ENCODE results near the gene RTL10. TPM values are rescaled to one million over a fixed set of nuclear protein-coding genes. Genes with fewer than 3 reads are reported as not detected.

Gene RTL10
- total RNA-seq, 1 donor from 2014 or later: 29.2 TPM

DNA sequence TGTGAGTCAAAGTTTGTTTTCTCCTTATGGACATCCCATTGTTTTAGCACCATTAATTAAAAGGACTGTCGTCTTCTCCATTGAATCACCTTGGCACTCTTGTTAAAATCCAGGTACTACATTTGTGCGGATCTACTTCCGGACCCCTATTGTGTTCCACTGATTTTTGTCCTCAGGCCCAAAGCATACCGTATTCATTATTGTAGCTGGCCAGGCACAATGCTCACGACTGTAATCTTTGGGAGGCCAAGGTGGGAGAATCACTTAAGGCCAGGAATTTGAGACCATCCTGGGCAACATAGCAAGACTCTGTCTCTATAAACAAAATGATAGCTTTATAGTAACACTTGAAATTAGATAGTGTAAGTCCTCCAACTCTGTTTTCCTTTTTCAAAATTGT, 8.9 kb upstream of the RTL10 start:
- DNase-seq (ENCODE audit: low read depth, low spot score): no peak

DNA sequence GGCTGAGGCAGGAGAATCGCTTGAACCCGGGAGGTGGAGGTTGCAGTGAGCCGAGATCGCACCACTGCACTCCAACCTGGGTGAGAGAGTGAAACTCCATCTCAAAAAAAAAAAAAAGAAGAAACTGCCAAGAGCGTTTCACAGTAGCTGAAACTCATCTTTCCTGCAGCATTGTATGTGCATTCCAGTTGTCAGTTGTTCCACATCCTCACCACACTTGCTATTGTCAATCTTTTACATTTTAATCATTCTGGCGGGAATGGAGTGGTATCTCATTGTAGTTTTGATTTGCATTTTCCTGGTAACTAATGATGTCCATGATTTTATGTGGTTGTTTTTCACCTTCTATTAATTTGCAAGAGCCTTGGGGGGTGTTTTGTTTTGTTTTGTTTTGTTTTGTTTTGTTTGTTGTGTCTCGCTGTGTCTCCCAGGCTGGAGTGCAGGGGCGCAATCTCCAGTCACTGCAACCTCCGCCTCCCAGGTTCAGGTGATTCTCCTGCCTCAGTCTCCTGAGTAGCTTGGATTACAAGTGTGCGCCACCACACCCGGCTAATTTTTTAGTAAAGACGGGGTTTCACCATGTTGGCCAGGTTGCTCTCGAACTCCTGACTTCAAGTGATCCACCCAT, 8.1 kb upstream of the RTL10 start:
- DNase-seq (ENCODE audit: low read depth, low spot score): no peak

- no peak for DNase-seq (ENCODE audit: low read depth, low spot score)
These were observed 5.3 kb upstream of the RTL10 start for GRCh38 chr22:19859861-19860510.

DNA sequence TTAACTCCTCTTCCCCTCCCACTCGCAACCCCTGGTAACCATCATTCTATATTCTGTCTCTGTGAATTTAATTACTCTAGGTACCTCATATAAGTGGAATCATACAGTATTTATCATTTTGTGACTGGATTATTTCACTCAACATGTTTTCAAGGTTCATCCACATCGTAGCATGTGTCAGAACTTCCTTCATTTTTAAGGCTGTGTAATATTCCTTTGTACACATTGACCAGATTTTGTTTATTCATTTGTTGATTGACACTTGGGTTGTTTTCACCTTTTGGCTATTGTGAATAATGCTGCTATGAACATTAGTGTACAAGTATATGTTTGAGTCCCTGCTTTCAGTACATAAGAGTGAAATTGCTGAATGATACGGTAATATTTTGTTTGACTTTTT, 2.7 kb upstream of the RTL10 start:
- no peak for DNase-seq (ENCODE audit: low read depth, low spot score)

DNA sequence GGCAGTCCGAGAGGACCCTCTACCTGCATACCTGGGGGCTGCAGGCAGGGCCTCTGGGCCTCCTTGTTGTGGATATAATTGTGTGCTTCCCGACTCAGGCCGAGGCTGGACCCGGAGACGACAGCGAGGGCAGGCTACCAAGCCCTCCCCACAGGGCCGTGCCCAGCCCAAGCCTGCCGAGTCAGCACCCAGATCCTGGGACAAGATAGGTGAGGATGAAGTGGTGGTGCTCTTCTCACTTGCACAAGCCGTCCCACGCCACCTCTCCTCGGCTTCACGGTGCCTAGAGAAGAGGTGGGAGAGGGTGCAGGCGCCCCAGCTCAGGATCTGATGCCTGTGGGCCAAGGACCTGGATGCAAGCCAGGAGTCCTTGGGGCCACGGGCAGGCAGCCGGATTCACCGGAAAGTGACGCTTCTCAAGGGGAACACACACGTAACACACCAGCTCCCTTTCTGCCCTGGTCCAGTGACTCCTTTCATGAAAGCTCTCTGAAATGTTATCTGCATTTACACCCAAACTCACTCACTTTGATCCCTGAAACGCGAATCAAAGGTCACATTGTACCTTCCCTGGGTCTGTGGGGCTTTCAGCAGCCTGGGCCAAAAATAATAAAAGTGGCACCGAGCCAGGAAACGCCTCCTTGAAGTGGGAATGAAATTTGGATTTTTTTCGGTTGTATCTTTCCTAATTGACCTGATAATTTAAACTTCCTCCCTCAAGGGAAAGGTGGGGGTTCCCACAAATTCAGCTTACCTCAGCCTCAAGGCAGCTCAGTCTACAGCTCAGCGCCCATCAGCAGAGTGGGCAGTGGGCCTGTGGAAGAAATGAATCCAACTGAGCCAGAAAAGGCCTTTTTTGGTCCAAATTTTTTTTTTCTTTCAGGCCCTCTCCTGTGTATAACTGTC, 1.1 kb upstream of the RTL10 start:
- no peak for DNase-seq (ENCODE audit: low read depth, low spot score)

GRCh38 chr22:19853879-19854777, 546 bp downstream of the RTL10 start:
- no peak for DNase-seq (ENCODE audit: low read depth, low spot score)

GRCh38 chr22:19853058-19853878, 1.4 kb downstream of the RTL10 start:
- DNase-seq (ENCODE audit: low read depth, low spot score): no peak

- DNase-seq (ENCODE audit: low read depth, low spot score): no peak
These were observed 2.4 kb downstream of the RTL10 start for GRCh38 chr22:19852177-19852781.

- no peak for DNase-seq (ENCODE audit: low read depth, low spot score)
These were observed 3.1 kb downstream of the RTL10 start for GRCh38 chr22:19851291-19852176.

DNA sequence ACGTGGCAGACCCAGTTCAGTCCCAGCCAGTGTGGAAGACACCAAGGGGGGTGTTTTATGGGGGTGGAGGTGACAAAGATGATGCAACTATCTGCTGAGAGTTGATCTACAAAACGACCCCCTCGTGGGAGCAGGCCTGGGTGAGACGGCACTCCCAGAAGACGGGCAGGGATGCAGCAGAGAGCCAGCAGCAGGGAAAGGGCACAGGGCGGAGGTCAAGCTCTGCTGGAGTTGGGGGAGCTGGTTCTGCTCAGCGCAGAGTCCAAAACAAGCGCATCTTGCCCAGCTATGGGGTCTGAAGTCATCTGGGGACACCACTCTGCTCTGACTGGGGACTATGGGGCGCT, 3.9 kb downstream of the RTL10 start:
- no peak for DNase-seq (ENCODE audit: low read depth, low spot score)

- DNase-seq (ENCODE audit: low read depth, low spot score): no peak
These were observed 4.6 kb downstream of the RTL10 start for GRCh38 chr22:19849835-19850762.

DNA sequence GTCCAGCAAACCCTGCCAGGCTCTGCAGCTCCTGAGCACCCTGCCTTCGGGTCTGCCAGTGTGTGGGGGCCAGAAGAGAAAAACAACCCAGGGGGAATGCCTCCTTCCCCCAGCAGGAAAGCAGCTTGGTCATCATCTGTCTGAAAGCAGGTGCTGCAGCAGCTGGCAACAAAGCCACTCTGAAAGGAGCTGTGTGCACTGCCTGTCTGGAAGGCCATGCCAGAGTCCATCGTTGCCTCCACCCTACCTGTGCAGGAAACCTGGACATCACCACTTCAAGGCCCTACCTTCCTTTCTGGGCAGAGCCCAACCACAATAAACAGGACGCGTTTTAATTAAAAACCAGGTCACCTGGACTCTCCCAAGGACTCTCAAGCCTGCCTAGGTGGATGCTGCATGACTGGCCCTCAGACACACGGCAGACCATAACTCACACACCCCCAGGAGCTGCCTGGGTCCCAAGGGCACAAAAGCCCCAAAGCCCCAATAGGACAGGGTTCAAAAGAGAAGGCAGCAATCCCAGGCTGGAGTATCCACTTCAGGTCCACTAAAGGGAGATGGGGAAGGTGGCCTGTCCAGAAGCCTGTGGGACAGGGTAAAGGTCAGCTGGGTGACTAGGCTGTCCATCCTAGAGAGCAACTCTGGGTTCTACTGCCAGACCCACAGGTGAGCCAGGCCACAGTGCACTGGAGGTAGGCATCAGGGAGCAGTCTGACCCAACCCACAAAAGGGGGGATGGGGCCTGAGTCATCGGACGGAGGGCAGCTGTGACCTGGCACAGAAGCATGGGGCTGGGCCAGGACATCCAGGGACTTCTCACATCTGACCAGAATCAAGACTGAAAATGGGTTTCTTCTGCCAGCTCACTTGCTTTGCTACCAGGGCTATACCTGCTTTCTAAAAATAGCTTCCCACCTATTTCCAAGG, 6.1 kb downstream of the RTL10 start:
- no peak for DNase-seq (ENCODE audit: low read depth, low spot score)

DNA sequence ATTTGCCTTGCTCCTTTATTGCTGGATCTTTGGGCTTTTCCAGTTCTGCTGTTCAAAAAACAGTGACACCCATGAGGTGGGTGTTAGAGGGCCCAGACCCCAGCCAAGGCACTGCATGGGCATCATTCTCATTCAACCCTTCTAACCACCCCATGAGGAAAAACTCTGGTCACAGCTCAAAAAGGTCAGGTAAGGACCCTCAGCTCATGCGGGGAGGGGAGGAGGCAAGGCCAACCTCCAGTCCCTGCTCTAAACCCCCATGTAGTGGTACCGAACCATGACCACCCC, 7.4 kb downstream of the RTL10 start:
- DNase-seq (ENCODE audit: low read depth, low spot score): no peak

DNA sequence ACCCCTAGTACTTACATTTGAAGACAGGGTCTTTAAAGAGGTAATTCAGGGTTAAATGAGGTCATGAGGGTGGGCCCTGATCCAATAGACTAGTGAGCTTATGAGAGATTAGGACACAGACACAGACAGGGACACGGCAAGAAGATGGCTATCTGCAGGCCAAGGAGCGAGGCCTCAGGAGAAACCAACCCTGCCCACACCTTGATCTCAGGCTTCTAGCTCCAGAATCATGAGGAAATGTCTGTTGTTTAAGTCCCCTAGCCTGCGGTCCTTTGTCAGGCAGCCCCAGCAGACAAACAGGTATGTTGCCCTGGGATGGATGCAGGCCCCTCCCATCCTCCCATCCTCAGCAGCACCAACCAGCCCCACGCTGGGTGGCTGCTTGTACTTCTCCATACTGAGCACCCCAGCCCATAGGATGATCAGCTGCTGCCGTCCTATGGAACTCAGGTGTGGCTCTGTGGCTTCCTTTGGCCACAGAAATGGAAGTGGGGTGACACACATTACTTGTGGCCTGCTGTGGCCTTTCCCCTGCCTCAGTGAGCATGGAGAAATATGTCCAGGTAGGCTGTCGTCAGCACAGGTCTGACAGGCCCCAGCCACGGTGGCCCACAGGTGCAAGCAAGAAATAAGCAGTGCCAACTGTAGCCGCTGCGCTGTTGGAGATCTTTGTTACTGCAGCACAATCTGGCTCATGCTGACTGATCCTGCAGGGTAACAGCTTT, 7.9 kb downstream of the RTL10 start:
- no peak for DNase-seq (ENCODE audit: low read depth, low spot score)

- DNase-seq (ENCODE audit: low read depth, low spot score): no peak
These were observed 9.5 kb downstream of the RTL10 start for GRCh38 chr22:19845054-19845722.
